NB4 (cell line): ENCODE results near the gene PDE4B.

Experiments used
- DNase-seq: peaks from one replicate; pipeline ENCODE4 v3.0.0; 2010; ENCODE audit warnings: low read depth
- H3K4me3 ChIP-seq: one replicate; pipeline ENCODE4 v1.5.1; 2011; ENCODE audit warnings: mild to moderate bottlenecking, low read depth, low read length, moderate library complexity
- MYC ChIP-seq: IDR thresholded peaks from 2 replicates; pipeline ENCODE4 v1.6.1; 2011; ENCODE audit warnings: low read depth, low read length
- POLR2A ChIP-seq: IDR thresholded peaks from 2 replicates; pipeline ENCODE4 v1.6.1; 2011; ENCODE audit warnings: mild to moderate bottlenecking; ENCODE audit not compliant: insufficient read length; ENCODE audit errors: extremely low read depth
- TF ChIP-seq, protein P1 (sequence below): IDR thresholded peaks from 2 replicates; pipeline ENCODE4 v1.6.1; 2011; ENCODE audit warnings: low read depth, low read length
- TF ChIP-seq, protein P2 (sequence below): IDR thresholded peaks from one replicate; pipeline ENCODE4 v1.5.1; 2012; ENCODE audit warnings: low read depth, low read length

The PDE4B gene

DNA sequence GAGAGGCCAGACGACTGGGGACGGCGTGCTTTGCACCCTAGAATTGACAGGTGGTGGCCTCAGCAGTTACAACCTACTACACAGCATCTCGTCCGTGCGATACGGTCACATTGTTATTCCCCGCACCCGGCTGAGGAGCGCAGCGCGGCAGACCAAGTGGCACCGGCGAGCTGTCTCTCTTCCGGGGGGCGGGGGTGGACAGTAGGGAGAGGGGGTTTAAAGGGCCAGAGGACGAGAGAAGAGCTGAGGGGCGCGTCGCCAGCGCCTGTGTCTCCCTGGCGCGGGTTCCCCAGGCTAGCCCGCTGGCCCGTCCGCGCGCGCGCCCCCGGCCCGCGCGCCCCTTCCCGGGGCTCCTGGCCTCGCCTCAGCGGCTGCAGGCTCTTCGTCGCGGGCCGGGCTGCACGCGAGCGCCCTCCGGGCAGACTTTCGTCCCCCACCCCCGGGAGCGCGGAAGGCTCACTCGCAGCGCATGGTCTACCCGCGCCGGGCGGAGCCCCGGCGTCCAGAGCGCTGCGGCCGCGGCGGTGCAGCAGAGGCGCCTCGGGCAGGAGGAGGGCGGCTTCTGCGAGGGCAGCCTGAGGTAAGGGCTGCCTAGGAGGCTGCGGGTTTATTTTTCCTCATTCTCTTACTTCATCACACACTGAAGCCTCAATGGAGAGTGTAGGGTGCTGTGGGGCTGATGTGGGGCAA lies at the start of gene PDE4B:
Gene PDE4B, plus strand, starts transcription at position 227 of the 690 bp plus-strand sequence.
- H3K4me3 ChIP-seq = no peak within 1 kb of the TSS
- DNase-seq = no peak
- no peak for TF ChIP-seq POLR2A
- TF ChIP-seq, protein P1, sequence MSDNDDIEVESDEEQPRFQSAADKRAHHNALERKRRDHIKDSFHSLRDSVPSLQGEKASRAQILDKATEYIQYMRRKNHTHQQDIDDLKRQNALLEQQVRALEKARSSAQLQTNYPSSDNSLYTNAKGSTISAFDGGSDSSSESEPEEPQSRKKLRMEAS = no peak

DNA sequence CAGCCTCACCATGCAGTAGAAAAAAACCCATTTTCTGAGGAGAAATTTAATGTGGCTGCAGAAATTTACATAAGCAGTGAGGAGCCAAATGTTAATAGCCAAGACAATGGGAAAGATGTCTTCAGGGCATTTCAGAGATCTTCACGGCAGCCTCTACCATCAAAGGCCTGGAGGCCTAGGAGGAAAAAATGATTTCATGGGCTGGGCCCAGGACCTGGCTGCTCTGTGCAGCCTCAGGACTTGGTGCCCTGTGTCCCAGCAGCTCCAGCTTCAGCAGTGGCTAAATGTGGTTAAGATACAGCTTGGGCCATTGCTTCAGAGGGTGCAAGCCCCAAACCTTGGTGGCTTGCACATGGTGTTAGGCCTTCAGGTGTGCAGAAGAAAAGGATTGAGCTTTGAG lies 48.0 kb upstream of the PDE4B start:
- H3K4me3 ChIP-seq = no peak overlapping the region
- TF ChIP-seq, protein P2, sequence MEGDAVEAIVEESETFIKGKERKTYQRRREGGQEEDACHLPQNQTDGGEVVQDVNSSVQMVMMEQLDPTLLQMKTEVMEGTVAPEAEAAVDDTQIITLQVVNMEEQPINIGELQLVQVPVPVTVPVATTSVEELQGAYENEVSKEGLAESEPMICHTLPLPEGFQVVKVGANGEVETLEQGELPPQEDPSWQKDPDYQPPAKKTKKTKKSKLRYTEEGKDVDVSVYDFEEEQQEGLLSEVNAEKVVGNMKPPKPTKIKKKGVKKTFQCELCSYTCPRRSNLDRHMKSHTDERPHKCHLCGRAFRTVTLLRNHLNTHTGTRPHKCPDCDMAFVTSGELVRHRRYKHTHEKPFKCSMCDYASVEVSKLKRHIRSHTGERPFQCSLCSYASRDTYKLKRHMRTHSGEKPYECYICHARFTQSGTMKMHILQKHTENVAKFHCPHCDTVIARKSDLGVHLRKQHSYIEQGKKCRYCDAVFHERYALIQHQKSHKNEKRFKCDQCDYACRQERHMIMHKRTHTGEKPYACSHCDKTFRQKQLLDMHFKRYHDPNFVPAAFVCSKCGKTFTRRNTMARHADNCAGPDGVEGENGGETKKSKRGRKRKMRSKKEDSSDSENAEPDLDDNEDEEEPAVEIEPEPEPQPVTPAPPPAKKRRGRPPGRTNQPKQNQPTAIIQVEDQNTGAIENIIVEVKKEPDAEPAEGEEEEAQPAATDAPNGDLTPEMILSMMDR = no peak
- TF ChIP-seq, protein P1 = no peak
- TF ChIP-seq MYC (no peak), POLR2A (no peak)
- DNase-seq = no peak

DNA sequence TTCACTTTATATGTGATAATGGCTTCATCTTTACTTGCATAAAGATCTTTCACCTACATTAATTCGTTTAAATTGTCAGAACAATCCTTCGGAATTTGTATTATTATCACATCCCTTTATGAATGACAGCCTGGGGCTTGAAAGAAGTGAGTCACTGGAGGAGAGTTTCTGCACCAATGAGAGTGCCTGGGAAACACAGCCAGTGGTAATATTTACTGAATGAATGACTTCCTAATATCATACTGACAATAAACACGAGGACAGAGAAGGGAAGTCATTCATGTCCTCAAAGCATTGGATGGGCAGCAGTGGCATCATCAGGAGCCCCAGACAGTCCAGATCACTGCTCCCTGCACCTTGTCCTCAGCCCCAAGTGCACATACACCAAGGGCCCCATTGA lies 40.7 kb upstream of the PDE4B start:
- DNase-seq = no peak
- no peak for TF ChIP-seq MYC
- TF ChIP-seq, protein P1 = no peak
- TF ChIP-seq, protein P2 = no peak
- no peak for TF ChIP-seq POLR2A
- no peak overlapping the region for H3K4me3 ChIP-seq

DNA sequence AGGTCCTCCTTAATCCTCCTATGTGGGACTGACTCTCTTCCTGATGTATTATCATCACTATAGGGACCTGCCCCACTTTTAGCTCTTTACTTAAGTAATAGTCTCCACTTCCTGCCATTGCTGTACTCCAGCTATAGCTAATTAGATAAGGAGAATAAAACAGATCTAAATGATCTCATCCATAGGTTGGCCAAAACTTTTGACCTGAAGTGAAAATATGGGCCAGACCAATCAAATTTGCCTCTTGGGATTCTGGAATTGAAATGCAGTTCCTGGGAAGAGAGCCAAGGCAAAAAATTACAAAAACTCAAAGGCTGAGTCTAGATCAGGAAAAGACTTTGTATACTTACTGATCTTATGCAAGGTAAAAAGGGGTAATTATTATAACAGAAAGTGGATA lies 36.1 kb upstream of the PDE4B start:
- no peak overlapping the region for H3K4me3 ChIP-seq
- no peak for DNase-seq
- TF ChIP-seq, protein P1 = no peak
- TF ChIP-seq MYC (no peak), POLR2A (no peak)
- TF ChIP-seq, protein P2 = no peak

DNA sequence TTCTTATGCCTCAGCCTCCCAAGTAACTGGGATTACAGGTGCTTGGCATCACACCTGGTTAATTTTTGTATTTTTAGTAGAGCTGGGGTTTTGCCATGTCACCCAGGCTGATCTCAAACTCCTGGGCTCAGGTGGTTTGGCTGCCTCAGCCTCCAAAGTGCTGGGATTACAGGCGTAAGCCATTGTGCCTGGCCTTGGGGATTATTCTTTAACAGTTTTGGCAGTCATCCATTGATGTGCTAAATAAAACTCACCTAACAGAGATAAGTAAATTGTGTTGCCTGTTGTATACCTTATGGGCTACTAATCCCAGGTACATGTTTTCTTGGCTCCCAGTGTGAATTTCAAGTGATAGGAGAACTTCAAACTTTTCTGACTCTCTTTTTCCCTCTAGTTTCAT lies 35.2 kb upstream of the PDE4B start:
- TF ChIP-seq, protein P1 = no peak
- TF ChIP-seq, protein P2 = no peak
- TF ChIP-seq POLR2A (no peak), MYC (no peak)
- DNase-seq = no peak
- H3K4me3 ChIP-seq = no peak overlapping the region

DNA sequence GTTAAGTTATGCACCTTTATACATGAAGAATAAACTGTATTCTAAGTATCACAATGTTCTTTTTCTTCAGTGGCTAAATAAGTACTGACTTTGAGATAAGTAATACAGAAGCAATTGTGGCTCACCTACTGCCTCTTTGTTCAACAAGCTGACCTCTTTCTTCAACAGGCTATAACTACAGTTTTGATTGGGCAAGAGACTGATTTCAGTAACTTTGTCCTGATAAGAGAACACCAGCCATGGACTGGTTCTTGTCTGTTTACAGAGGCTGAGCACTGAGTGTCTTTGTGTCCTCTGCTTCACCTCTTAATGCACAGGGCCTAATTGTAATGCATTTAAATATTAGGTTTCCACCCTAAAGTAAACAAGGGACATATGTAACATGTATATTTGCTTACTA lies 34.6 kb upstream of the PDE4B start:
- TF ChIP-seq, protein P2 = no peak
- TF ChIP-seq, protein P1 = no peak
- no peak for TF ChIP-seq POLR2A
- TF ChIP-seq MYC = no peak
- DNase-seq = no peak
- H3K4me3 ChIP-seq = no peak overlapping the region
